Stimulated activated CD4-positive, alpha-beta T cell treated with anti-CD3 and anti-CD28 coated beads, Interleukin-1b, Interleukin-23, amount 100 ng/mL, for 24 hours (primary cell): ENCODE measurements around the gene TAF1B.

ENCODE experiments used
- DNase-seq, 4 experiments: peaks; one replicate each; pipeline ENCODE4 v3.0.0-alpha.2; 2020; ENCODE audit warnings: low read depth in 4 of 4, low spot score in 1 of 4

TAF1B gene

DNA sequence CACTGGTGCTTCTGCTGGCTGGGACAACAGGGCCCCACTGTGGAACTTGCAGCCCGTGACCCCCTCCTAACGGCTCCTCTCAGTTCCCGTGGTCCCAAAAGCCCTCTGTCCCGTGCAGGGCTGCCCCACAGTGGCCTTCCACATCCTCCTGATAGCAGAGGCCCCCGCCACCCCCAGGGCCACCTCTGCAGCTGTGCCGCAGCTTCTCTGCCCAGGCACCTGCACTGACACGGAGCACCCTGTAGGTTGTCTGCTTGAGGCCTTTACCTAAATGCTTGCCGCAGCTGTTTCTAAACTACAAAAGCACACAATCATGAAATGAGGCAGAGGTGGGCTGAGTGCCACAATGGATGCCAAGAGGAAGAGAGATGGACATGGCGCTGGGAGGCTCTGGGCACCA is 94.7 kb downstream of the TAF1B start:
- DNase-seq: no peak

DNA sequence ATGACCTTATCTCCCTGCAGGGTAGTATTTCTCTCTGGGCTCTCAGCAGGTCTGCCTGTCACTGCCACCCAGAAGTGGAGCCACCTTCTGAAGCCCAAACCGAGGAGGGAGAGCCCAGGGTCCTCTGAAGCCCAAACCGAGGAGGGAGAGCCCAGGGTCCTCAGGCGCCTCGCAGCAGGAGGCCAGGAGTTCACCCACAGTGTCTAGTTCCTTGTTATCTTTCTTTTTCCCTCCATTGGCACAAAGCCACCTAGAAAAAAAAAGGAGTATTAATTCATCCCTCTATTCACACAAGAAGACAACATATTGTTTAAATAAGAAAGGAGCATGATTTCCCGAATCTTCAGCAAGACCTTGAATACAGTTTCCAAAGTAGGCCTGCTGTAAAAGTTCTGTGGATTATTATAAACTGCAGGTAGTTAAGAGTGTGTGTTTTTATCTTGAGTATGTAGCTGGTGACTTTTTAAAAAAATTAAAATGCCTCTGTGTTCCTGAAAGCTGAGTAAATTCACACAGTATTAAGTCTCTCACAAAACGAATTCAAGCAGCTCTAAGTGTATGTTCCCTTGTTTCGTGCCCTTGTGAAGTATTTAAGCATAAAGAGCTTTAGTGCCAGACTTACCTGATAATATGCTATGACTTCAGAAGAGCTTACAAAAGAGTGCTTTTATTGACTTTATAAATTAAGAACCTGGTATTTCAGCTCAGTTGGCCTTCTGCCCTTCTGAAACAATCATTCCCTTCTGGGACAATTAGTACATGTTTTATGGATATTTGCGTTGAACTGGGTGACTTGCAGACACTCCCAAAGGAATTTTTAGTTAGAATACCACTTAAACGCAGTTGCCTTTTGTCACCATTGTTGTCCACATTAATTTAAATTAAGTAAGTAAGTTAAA is 96.6 kb downstream of the TAF1B start:
- no peak for DNase-seq

GRCh38 chr2:9941196-9941995 is 98.1 kb downstream of the TAF1B start:
- DNase-seq: no peak

DNA sequence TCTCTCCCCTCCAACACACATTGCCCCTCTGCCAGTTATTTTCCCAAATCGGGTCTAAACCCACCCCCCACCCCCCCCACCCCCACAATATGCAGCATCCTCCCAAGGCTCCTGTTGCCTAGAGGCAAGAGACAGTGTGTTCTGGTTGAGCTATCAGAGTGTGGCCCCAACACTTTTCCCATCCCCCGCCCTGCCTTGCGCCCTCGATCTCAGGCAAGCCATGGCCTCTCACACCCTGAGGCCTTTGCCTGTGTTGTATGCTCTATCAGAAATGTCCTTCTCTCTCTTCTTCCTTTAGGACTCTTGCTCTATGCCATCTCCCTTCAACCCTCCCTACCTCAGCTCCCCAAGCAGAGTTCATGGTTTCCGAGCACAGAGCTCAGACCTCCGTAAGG is 98.7 kb downstream of the TAF1B start:
- DNase-seq: no peak

DNA sequence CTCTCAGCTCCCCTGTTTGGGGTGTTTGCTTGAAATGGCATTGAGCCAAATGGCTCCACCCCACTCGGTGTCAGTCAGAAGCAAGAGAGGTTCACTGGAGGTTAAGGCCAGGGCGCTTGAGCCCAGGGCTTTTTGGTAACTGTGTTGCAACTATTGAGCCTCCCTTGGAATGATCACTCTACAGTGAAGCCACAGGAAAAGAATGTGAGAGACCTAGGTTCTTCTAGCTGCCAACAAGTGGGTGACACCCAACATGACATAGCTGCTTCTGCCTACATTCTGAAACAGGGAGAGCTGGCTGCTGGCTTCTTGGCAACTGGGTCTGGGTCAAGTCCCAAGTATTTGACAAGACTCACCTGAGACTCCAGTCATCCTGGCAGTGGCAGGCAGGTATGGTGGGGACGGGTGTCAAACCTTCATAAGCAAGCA is 101.1 kb downstream of the TAF1B start:
- no peak for DNase-seq

GRCh38 chr2:9945596-9945995 is 102.3 kb downstream of the TAF1B start:
- no peak for DNase-seq

- no peak for DNase-seq
Observed at GRCh38 chr2:9946076-9946475, 102.8 kb downstream of the TAF1B start.

GRCh38 chr2:9946818-9947217 is 103.5 kb downstream of the TAF1B start:
- DNase-seq: no peak

- DNase-seq: no peak
Observed at GRCh38 chr2:9948721-9949120, 105.4 kb downstream of the TAF1B start.

GRCh38 chr2:9949239-9949991 is 106.1 kb downstream of the TAF1B start:
- DNase-seq: no peak

GRCh38 chr2:9949992-9950520 is 106.8 kb downstream of the TAF1B start:
- no peak for DNase-seq

DNA sequence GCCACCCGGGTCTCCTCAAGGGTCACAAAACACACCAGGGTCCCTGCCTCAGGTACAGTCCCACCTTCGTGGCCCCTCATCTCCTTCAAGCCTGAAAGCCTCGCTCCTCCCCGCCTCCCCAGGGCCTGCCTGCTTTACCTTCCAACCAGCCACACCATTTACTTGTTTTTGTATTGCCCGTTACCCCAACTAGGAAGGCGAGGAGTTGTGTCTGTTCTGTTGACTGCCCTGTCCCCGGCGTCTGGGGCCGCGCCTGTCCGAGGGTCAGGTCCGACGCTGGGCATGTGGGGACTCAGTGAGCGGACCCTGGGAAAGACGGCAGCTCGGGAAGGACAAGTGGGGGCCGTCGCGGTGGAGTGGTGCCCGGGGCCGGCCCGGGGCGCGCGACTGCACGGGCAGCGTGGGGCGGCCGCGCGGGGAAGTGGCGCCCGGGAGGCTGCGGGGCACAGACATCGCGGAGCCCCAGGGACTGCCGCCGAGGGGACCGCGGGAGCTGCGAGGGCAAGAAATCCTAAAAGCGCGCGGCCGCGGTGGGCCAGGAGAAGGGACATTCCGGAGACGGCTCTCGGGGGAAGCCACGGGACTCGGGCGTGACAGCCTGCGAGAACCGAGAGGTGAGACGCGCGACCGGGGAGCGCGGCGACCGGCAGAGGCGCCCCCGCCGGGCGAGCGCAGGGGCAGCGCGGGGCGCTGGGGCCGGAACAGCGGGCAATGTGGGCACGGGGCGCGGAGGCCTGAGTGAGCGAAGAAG is 107.4 kb downstream of the TAF1B start:
- DNase-seq: peak in 2 of 4 experiments; percentile 21 to 24

GRCh38 chr2:9951272-9951521 is 107.9 kb downstream of the TAF1B start:
- no peak for DNase-seq

DNA sequence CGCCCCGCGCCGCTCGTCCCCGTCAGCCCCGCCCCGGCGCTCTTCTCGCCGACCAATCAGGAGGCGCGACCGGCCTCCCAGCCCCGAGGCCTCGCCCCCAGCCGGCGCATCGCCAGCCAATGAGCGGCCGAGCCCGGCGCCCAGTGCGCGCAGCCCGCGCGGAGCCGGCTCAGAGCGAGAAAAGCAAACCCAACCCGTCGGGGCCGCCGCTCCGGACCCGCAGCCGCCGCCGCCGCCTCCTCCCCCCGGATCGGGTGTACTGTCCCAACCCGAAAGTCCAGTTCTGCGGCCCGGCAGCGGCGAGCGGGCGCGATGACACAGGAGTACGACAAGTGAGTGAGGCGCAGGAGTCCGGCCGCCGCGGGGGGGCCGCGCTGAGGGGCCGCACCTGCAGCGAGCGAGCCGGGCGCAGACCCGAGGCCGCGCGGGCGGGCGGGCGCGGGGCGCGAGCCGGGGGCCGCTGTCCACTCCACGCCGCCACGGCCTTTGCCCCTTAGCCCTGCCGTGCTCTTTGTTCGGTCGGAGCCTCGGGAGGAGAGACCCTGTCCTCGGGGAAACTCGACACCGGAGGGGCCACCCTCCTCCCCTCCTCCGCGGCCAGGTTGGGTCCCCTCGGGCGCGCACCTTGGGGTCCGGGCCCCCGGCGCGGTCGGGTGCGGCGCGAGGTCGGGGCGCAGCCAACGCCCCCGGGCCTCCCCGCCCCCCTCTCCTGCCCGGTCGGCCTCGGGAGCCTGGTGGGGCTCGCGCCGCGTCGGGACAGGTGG is 108.4 kb downstream of the TAF1B start, which contains the start of gene GRHL1:
GRHL1 (plus strand) TSS at position 172 of the 764 bp plus-strand sequence; CDS start at position 313, 141 bp downstream.
- DNase-seq: peak; percentile 59 to 89 (median 79)

DNA sequence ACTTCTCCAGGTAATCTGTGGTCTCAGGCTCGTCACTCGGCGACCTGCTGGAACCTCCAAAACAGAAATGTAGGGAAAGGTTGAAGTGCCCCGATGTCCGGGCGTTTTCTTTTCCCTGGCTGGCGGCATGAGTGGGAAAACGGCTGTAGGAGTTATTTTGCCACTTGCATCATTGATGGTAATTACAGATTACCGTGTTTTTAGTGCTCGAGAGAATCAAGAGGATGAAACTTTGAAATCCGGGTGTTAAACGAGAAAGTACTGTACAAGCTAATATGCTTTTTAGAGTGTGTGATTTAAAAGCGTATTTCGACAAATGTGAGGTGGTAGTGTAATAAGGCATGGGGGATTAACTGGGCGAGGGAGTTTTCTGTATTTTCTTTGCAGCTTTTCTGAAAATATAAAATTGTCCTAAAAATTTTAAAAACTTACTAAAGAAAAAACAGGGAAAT is 109.0 kb downstream of the TAF1B start:
- DNase-seq: no peak

DNA sequence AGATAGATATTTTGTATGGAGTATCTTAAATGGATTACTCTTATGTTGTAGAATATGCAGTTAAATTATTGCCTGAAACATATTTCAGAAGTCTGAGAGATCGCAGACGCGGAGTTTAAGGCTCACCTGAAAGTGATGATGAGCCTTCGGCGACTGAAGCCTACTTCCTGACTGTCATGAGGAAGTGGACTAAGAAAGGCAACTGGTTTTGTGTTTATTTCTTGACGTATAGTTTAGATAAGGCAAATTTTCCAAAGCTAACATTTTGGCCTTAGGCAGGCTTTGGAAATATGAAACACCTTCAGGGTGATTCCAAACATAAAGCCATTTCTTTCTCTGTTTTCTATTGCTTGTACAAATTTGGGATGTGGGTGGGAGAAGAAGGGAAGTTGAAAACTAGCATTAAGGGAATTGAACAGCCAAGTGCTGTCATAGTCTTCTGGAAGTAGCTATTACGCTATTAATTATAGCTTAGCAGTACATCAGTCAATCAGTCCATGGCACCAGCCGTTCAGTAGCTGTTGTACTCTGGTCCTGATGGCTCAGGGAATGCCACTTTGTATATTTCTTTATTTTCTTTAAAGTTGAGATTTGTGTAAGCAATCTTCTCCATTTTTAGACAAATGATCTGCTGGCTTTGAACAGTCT is 109.7 kb downstream of the TAF1B start:
- no peak for DNase-seq

- no peak for DNase-seq
Observed at GRCh38 chr2:9954136-9954535, 110.9 kb downstream of the TAF1B start.

DNA sequence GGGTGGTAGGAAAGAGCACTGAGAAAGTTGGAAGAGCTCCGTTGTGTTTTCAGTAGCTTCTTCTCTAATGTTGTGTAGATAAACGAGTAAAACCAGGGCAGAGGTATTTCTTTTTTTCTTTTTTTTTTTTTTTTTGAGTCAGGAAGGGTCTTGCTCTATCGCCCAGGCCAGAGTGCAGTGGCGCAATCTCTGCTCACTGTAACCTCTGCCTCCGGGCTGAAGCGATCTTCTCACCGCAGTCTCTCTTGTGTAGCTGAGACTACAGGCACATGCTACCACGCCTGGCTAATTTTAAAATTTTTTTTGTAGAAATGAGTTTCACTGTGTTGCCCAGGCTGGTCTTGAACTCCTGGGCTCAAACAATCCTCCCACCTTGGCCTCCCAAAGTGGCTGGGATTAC is 114.8 kb downstream of the TAF1B start:
- DNase-seq: no peak

GRCh38 chr2:9959262-9959661 is 116.0 kb downstream of the TAF1B start:
- no peak for DNase-seq
